GM18907 (cell line): ENCODE data around the gene SHH.

Source experiments
- ATAC-seq: cut with Tn5 transposase; IDR thresholded peaks from one replicate; pipeline ENCODE4 v1.9.1; 2021; ENCODE audit warnings: mild to moderate bottlenecking, moderate library complexity; ENCODE audit not compliant: unreplicated experiment

The SHH gene

DNA sequence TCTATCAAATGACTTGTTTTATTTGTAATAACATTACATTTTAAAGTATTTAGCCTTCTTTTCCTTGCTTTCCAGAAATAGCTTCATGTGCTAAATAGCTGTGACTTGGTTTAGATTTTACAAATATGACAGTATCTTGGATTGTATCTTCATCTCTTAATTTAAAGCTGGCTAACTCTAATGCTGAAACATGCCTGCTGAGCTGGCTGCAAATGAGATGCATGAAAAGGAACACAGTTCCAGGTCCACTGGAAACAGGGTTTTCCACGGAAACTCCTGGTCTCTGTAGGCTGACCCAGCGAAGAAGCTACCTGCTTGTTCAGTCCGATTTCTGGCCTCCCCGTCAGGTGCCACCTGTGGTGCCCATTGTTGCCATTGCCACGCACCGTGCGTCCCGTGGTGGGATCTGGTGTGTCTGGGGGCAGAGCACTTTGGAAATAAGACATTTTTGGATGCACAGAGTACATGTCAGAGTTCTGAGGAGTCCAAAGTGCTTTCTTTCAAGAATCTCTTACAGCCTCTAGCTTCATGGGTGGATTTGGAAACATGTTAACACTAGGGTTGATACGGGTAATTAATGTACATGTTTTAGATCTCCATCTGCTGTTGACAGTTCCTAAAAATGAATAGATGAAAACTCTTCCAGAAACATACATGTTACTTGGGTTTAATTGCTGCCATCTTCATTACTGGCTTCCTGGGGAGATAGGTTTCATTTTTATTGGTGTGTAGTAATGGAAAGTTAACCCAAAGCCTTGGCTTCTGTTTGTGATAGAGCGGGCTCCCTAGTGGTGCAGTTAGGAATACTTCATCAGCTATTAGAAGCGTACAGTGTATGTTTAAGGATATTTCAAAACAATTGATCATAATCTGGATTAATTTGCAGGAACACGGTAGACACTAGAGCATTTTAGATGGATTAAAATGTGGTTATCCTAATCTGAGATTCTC is 45.0 kb downstream of the SHH start:
- ATAC-seq: no peak

DNA sequence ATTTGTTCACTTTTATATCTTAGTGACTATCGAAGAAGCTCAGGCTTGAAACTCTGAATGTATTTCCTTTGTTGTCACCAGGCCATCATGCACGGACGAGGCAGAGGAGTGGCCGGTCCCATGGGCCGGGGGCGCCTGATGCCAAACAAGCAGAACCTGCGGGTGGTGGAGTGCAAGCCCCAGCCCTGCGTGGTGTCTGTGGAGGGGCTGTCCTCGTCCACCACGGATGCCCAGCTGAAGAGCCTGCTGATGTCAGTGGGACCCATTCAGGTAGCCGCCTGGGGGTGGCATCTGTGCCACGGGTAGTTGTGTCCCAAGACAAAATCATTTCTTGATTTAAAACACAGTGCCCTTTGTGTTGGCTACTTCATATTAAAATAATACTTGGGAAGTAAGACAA is 45.9 kb downstream of the SHH start:
- no peak for ATAC-seq

DNA sequence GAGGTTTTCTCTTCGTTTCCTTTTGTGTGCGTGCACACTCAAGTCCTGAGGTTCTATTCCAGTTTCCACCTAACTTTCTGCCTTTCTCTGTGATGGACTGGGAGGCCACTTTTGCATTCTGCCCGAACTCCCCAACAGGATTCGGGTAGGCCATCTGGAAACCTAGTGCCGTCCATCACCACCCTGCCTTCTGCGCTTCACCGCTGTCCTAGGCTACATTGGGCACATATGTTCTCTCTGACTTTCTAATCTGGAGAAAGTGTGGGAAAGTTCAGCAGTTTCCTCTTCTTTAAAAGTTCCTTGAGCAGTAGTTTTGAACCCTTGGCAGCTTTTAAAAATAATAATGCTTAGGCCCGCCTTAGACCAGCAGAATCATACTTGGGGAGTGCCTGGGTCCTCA is 46.8 kb downstream of the SHH start:
- no peak for ATAC-seq

DNA sequence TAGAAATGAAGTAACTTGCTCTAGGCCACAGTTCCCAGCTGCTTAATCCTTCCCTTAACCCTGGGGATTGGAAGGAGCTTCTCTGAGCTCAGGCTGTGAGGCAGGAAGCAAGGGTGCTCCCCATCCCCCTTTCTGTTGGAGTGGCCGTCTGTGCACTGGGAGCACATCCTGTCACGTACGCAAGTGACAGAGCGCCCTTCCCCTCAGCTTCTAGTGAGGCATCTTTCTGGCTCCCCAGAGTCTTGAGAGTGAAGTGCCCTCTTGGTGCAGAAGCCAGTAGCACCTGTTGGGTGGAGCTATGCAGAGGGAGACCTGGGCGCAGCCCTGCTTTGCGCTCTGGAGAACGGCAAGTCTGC is 47.8 kb downstream of the SHH start:
- peak; percentile 69 for ATAC-seq

DNA sequence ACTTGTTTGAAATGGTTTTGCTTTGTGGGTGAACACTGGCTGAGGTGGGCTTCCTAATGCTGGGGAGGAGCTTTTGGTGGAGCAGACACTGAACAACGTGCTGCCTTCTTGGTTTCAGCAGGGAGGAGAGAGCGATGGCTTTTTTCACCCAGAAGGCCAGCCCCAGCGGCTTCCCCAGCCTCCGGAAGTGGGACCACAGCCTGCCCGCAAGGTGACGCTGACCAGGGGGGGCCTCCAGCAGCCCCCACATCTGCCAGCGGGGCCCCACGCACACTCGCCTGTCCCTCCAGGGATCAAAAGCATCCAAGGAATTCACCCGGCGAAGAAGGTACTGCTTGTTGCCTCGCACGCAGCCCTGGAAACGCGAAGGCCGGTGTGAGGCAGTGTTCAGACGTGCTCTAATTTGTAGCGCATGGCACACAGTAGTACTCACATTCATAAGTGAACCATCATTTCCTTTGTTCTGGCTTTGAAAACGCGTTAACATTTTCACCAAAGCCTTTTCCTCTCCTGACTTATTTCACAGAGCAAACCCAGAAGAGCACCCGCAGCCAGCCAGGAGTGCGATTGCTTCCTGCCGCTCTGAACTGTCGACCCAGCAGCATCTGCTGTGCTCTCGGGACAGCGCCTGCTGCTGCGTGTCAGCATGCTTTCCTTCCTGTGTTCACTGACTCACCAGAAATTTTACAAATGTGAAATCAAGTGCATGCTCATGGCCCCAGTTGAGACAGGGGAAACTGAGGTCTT is 48.4 kb downstream of the SHH start:
- ATAC-seq: peak; percentile 74

DNA sequence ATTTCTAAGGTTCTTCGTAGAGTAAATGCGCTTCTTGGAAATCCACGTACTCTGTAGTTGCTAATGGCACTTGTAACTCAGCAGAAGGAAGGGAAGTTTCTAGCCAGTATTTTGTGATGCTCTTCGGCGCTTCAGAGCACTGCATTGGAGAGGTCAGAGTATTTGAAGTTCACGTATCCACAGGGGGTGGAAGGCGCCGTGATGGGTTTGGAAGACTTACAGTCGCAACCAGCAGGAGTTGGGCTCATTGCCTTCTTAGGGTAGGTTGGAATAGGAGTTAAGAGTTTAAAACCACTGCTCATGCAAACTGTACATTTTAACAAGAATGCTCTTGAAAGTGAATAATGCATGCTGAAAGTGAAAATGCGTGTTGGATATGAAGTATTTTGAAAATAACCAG is 49.1 kb downstream of the SHH start:
- no peak for ATAC-seq

DNA sequence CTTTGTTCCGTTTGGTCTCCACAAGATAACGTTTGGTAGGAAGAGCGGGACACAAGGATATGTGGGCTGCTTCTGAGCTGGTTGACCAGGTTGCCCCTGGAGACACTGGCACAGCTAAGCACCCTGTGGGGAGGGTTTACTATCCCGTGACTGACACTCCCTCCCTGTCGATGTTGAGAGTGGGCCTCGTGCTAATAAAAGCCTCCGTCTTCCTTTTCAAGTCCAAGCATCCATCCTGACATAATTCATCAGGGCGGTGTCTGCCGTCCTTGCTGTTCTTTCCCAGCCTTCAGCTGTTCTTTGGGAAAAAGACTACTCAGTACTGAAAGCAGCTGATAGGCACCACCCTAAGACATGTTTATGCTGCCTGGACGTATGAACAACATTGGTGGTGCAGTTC is 49.6 kb downstream of the SHH start:
- ATAC-seq: no peak

DNA sequence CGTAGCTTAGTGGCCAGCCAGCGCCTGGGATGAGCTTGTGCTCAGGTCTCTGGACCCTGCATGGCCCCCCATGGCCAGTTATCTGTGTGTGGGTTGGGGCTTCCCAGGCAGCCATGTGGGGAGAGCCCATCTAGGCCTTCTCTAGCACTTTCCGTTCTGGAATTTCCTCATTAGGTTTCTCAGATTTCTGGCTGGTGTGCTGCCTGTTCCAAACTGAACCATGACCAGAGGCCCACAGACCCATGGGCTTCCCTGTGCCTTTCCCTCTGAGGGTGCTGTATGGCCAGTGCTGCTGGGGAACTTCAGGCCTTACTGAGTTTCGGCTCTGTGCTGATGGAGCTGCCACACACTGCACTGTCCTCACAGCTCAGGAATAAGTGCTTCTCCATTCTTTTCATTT is 50.2 kb downstream of the SHH start:
- no peak for ATAC-seq

DNA sequence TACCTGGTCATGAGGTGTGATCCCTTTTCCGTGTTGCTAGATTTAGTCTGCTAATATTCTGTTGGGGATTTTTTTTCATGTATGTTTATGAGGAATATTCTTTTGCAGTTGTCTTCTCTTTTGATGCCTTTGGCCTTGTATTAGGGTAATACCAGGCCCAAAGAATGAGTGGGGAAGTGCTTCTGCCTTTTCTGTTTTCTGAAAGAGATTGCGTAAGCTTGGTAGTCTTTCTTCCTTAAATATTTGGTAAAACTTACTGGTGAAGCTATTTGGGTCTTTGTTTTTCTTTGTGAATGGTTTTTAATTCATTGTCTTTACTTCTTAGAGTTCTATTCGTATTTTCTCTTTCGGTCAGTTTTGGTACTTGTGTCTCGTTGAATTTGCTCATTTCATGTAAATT is 51.1 kb downstream of the SHH start:
- ATAC-seq: no peak

DNA sequence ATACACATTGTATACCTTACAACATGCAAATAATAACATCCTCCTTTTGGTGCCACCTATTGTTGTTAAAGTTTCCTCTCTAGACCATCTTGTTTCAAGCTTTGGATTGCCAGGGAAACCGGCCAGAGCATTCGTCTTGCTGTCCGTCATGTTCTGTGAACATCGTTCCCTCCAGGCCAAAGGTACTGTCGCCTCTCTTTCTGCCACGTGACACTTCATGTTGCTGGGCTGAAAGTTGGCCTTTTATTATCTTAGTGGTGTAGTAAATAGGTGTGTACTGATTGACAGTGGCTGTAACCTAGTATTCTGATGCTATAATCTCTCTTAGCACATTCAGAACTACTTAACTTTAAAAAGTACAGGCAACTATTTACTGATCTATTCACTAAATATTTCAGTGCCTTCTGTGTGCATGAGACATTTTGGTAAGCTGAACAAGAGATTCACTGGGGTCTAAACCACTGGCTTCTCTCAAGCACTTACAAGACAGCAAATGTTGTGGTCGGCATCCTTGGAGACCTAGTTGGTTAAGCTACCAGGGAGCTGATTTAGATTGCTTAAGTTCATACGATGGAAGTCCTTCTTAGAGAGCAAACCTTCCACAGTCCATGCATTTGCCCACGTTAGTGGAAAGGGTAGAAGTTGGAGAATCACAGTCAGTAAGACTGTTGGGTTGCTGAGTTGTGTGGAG is 52.4 kb downstream of the SHH start:
- no peak for ATAC-seq

DNA sequence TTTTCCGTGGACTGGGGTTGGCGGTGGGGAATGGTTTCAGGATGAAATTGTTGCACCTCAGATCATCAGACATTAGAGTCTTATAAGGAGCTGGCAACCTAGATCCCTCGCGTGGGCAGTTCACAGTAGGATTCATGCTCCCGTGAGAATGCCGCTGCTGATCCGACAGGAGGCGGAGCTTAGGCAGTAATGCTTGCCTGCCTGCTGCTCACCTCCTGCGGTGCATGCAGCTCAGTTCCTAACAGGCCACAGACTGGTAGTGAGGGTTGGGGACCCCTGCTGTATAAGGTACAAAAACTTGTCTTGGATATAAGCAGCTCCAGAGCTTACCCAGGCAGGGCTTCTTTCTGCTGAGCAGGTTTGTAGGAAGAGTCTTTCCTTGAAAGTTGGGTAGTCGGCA is 53.9 kb downstream of the SHH start:
- ATAC-seq: no peak

DNA sequence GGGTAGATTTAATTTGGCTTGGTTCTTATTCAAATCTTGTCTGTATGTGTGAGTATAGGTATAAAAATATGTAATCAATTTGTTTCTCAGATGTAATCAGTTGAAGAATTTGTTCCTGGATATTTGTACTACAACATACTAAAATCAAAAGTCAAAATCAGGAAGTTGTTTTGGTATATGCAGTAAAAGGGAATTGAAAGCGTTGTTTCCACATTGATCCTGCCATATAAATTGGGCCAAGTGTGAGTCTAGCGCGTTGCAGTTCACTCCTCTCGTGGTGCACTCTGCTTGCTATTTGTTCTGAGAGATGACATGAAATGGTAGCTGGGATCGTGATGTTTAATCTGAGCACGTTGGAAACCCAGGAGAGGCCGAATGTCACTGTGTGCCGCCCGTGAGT is 55.9 kb downstream of the SHH start:
- ATAC-seq: no peak

DNA sequence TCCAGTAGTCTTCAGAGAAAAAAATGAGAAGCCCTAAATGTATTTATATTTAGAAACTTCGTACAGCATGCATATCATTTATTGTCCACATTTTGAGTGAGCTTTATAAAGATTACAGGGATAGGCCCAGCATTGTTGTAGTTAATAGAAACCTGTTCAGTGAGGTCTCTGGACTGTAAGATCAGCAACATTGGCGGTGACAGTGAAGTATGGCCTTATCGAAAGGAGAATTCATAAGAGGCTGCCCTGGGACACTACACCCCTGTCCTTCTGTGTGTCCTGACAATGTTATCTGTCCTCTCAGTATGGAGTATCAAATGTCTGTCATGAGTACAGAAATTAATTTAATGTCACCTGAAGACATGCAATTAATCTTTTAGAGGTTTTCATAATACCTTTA is 57.2 kb downstream of the SHH start:
- ATAC-seq: no peak

DNA sequence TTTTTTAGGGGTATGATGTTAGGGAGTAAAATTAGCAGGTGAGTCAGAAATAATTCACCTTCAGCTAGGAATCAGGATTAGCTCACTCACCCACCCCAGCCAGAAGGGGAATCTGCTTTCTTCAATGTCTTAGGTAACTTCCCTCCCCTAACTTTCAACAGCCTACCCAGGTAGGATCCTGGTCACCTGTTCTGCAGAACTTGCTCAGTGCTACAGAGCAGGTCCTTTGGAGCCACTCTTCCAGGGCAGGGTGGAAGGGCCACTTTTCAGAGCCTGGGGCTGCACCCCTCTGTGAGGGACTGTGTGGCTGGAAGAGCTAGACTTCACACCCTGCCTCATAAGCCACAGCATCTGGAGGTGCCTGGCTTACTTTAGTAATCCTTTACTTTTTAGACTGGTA is 58.1 kb downstream of the SHH start:
- ATAC-seq: no peak

DNA sequence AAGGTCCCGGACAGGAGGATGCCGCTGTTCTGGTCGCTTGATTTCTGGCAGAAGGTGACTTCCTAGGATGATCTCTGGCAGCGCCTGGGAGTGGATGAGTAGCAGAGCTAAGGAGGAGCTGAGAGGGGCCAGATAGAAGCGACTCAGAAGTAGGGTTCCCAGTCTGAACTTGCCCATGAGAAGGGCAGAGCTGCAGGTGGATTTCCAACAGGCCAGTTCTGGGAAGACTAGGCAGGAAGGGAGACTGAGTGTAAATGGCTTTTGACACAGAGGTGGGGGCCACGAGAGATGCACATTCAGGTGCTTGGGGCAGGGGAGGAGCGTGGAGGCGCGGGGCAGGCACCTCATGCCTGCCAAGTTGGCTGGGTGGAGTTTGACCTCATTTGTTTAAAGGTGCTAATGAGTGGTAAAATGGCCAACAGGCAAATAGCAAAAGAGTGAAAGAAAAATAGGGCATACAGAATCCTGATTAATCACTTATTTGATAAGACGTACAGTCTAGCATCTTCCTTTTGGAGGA is 58.8 kb downstream of the SHH start:
- no peak for ATAC-seq

DNA sequence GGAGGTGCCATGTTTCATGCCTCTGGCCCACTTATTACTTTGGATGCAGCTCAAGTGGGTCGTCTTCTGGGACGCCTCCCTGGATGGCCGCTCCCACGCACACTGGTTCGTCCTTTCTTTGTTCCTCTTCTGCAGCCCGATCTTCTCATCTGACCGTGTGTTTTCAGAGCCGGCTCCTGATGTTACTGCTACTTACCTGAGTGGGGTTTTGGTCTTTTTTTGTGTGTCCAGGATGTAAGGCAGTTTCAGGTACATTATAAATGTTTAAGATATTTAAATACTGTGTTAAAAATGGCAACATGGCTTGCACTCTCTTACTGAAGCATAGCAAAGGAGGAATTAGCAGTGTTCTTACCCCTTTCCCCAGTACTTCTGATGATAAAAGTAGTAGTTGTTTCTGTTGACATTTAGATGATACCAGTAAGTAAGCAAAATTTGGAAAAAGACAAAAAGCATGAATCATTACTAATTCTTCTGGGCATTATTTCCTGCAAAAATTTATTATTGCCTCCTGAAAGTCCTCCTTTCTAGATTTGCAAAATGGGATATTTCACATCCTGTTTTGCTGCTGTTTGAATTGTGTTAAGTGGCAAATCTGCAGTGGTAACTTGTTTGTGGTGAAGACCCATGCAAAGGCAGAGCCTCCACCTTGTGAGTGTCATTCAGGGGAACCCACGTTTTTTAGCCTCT is 59.4 kb downstream of the SHH start:
- ATAC-seq: peak; percentile 61

DNA sequence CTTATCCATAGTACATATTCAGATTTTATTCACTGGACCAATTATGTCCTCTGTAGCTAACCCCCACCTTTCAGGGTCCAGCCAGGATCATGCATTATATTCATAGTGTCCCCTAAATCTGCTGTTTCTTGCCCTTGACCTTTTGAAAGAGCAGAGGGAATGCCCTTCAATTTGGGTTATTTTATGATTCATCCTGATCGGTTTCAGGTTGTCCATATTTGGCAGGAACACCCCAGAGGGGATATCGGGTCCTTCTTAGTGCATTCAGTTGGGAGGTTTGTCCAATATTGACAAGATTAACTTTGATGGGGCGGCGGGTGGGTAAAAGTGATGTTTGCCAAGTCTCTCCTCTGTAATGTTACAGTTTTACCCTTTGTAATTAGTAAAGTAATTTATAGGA is 60.9 kb downstream of the SHH start:
- no peak for ATAC-seq

DNA sequence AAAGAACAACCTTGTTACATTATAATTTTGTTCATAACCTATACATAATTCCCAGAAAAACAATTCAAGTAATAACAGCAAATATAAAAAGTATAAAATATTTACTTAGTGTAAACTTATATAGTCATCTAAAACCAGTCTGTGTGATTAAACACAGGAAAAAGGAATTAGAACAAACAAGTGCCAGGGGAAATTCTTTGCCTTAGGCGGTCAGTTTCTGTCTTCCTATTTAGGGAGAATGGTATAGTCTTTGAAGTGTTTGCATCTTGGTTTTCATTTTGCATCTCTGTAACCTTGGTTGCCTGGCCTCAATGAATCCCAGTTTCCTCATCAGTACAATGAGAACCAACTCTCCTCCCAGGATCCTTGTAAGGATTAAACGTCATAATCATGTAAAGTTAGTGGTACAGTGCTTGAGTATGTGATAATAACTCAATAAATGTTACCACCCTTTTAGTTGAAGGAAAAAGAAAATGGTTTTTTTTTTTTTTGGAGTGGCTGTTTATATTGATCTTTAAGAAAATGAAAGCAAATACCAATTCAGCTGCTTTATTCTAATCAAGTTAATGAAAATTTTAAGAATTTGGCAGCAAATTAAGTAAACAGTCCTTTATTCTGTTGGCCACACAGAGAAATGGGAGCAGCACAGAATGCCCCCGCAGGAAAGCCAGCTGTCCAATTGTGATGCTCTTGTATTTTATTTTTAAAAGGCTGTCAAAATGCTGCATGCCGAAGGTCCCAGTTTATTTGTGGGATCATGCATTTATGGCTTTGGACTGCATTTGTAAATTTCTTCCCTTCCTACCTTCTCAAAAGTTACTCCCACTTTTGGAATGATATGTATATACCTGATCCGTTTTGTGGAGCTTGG is 61.8 kb downstream of the SHH start:
- no peak for ATAC-seq
